SK-N-SH (cell line): ENCODE results near the gene DSCAM. TPM values are rescaled to one million over a fixed set of nuclear protein-coding genes. Genes with fewer than 3 reads are reported as not detected.

Source experiments
- CTCF ChIA-PET: fragments of 300-600, 350-600 bp; formaldehyde crosslinking; extraction: SDS; loops from one replicate; lab custom pipeline; 2021; lab: Yijun Ruan, JAX
- POLR2A ChIA-PET: fragments of 350-600 bp; sonication (Branson Sonifier 250); formaldehyde crosslinking; extraction: SDS; loops from one replicate; lab custom pipeline; 2020; ENCODE audit warnings: antibody characterized with exemption, inconsistent platforms; lab: Yijun Ruan, JAX
- DNase-seq: peaks from one replicate; pipeline ENCODE4 v3.0.0; 2012
- H2AFZ ChIP-seq: fragments of 200-600 bp; sonication (generic); 2 replicates; pipeline ENCODE4 v1.8.1; 2016; ENCODE audit warnings: antibody characterized with exemption, mild to moderate bottlenecking, low read depth
- H3F3A ChIP-seq: fragments of 200-600 bp; sonication (generic); replicated peaks from 2 replicates; pipeline ENCODE3; 2016; ENCODE audit warnings: antibody characterized with exemption, mild to moderate bottlenecking; ENCODE audit not compliant: insufficient read depth
- H3K27ac ChIP-seq, 2 experiments: fragments of 200-500 bp in 1 of 2; fragments of 200-600 bp in 1 of 2; sonication (Bioruptor generic) in 1 of 2; sonication (generic), shearing (Covaris generic) in 1 of 2; 2 replicates each; pipeline versions ENCODE4 v1.5.1 to v1.6.1; 2014 to 2016; ENCODE audit warnings: low read depth in 2 of 2, inconsistent platforms in 1 of 2, low read length in 1 of 2, mild to moderate bottlenecking in 1 of 2, mixed read lengths in 1 of 2
- H3K27me3 ChIP-seq: fragments of 200-600 bp; sonication (generic), shearing (Covaris generic); 2 replicates; pipeline ENCODE4 v1.6.1; 2016; ENCODE audit warnings: mixed run types; ENCODE audit not compliant: insufficient read depth
- H3K36me3 ChIP-seq, 2 experiments: fragments of 200-500 bp in 1 of 2; fragments of 200-600 bp in 1 of 2; sonication (Bioruptor generic) in 1 of 2; sonication (generic) in 1 of 2; replicated peaks in 1 of 2; 2 replicates each; pipeline versions ENCODE3 to v1.5.1; 2014 to 2016; ENCODE audit warnings: low read length in 1 of 2, mild to moderate bottlenecking in 1 of 2; ENCODE audit not compliant: insufficient read depth in 2 of 2, control insufficient read depth in 1 of 2
- H3K4me1 ChIP-seq, 2 experiments: fragments of 200-500 bp in 1 of 2; fragments of 200-600 bp in 1 of 2; sonication (Bioruptor generic) in 1 of 2; sonication (generic), shearing (Covaris generic) in 1 of 2; 2 replicates each; pipeline versions ENCODE4 v1.5.1 to v1.6.1; 2014 to 2016; ENCODE audit warnings: low read depth in 1 of 2, low read length in 1 of 2, mixed run types in 1 of 2; ENCODE audit not compliant: insufficient read depth in 2 of 2, control insufficient read depth in 1 of 2
- H3K4me2 ChIP-seq: fragments of 200-600 bp; sonication (generic), shearing (Covaris generic); 2 replicates; pipeline ENCODE4 v1.6.1; 2017; ENCODE audit warnings: mixed run types
- H3K4me3 ChIP-seq, 2 experiments: fragments of 200-500 bp in 1 of 2; fragments of 200-600 bp in 1 of 2; sonication (Bioruptor generic) in 1 of 2; sonication (generic), shearing (Covaris generic) in 1 of 2; 2 replicates each; pipeline versions ENCODE4 v1.5.1 to v1.8.1; 2014 to 2016; ENCODE audit warnings: low read depth in 2 of 2, inconsistent platforms in 1 of 2, low read length in 1 of 2, mild to moderate bottlenecking in 1 of 2, mixed read lengths in 1 of 2, moderate library complexity in 1 of 2
- H3K79me2 ChIP-seq: fragments of 200-600 bp; sonication (generic); 2 replicates; pipeline ENCODE4 v1.8.1; 2017; ENCODE audit warnings: mild to moderate bottlenecking; ENCODE audit not compliant: insufficient read depth
- H3K9ac ChIP-seq: fragments of 200-600 bp; sonication (generic); 2 replicates; pipeline ENCODE4 v1.6.1; 2017; ENCODE audit warnings: mixed run types
- H3K9me2 ChIP-seq: fragments of 200-600 bp; sonication (generic); 2 replicates; pipeline ENCODE4 v1.6.1; 2017; ENCODE audit warnings: mixed run types
- H3K9me3 ChIP-seq: fragments of 200-600 bp; sonication (generic); 2 replicates; pipeline ENCODE4 v1.6.1; 2017; ENCODE audit warnings: mixed run types, mild to moderate bottlenecking, moderate library complexity
- H4K20me1 ChIP-seq: fragments of 200-600 bp; sonication (generic); 2 replicates; pipeline ENCODE4 v1.6.1; 2017; ENCODE audit warnings: mild to moderate bottlenecking, mixed run types; ENCODE audit not compliant: insufficient read depth
- EP300 ChIP-seq, 2 experiments: IDR thresholded peaks; 2 replicates each; pipeline versions ENCODE4 v1.4.0 to v1.6.1; 2012; ENCODE audit warnings: borderline replicate concordance in 1 of 2, low read depth in 1 of 2, low read length in 1 of 2
- FOSL2 ChIP-seq: IDR thresholded peaks from 2 replicates; pipeline ENCODE4 v1.4.0; 2012; ENCODE audit warnings: low read depth, mild to moderate bottlenecking, moderate library complexity, borderline replicate concordance
- FOXJ3 ChIP-seq: sonication (generic); formaldehyde crosslinking; IDR thresholded peaks from 2 replicates; pipeline ENCODE4 v1.5.1; 2020; ENCODE audit warnings: mild to moderate bottlenecking, missing genetic modification reagents
- GABPA ChIP-seq: IDR thresholded peaks from 2 replicates; pipeline ENCODE4 v1.4.0; 2012; ENCODE audit warnings: low read depth, mild to moderate bottlenecking
- JUND ChIP-seq: IDR thresholded peaks from 2 replicates; pipeline ENCODE4 v1.4.0; 2012
- MEF2A ChIP-seq: IDR thresholded peaks from 2 replicates; pipeline ENCODE4 v1.4.0; 2012; ENCODE audit warnings: low read depth, borderline replicate concordance
- MXI1 ChIP-seq: IDR thresholded peaks from 2 replicates; pipeline ENCODE4 v1.6.1; 2012; ENCODE audit warnings: mild to moderate bottlenecking, low read depth, low read length, improper control_type of control experiment
- NFIC ChIP-seq: IDR thresholded peaks from 2 replicates; pipeline ENCODE4 v1.4.0; 2012; ENCODE audit warnings: borderline replicate concordance
- NRF1 ChIP-seq: IDR thresholded peaks from 2 replicates; pipeline ENCODE4 v1.6.1; 2012; ENCODE audit warnings: low read depth, mild to moderate bottlenecking, low read length
- POLR2AphosphoS5 ChIP-seq: IDR thresholded peaks from 2 replicates; pipeline ENCODE4 v1.6.1; 2012; ENCODE audit warnings: low read depth, low read length
- RAD21 ChIP-seq: IDR thresholded peaks from 2 replicates; pipeline ENCODE4 v1.6.1; 2012; ENCODE audit warnings: mild to moderate bottlenecking, low read length
- REST ChIP-seq: IDR thresholded peaks from 2 replicates; pipeline ENCODE4 v1.6.1; 2012; ENCODE audit warnings: mild to moderate bottlenecking, low read depth, low read length, moderate library complexity
- RFX5 ChIP-seq: IDR thresholded peaks from 2 replicates; pipeline ENCODE4 v1.6.1; 2012; ENCODE audit warnings: mild to moderate bottlenecking, improper control_type of control experiment, low read length
- SMC3 ChIP-seq: IDR thresholded peaks from 2 replicates; pipeline ENCODE4 v1.6.1; 2012; ENCODE audit warnings: low read depth, low read length, improper control_type of control experiment
- TAF1 ChIP-seq: IDR thresholded peaks from 2 replicates; pipeline ENCODE4 v1.6.1; 2012; ENCODE audit warnings: low read depth, mild to moderate bottlenecking, low read length, moderate library complexity, borderline replicate concordance
- TCF12 ChIP-seq: IDR thresholded peaks from 2 replicates; pipeline ENCODE4 v1.4.0; 2012
- USF1 ChIP-seq: IDR thresholded peaks from 2 replicates; pipeline ENCODE4 v1.4.0; 2012; ENCODE audit warnings: low read depth, borderline replicate concordance
- YY1 ChIP-seq: IDR thresholded peaks from 2 replicates; pipeline ENCODE4 v1.4.0; 2012; ENCODE audit warnings: low read depth, mild to moderate bottlenecking
- ZBTB33 ChIP-seq: IDR thresholded peaks from 2 replicates; pipeline ENCODE4 v1.4.0; 2012; ENCODE audit warnings: low read depth, borderline replicate concordance
- WGBS: methylation state at CpG from one replicate; pipeline ENCODE4 v1.1.6; 2017; ENCODE audit warnings: low lambda C conversion rate; 5-methylcytosine and 5-hydroxymethylcytosine counted together
- polyA plus RNA-seq, 3 experiments: library from polyadenylated mRNA; depleted of rRNA; stranded (reverse); fragments of >200 nt; gene quantifications; 2 replicates each; pipeline ENCODE4 v1.2.3, GENCODE V29; 2012
- TF ChIP-seq, protein P1 (sequence below): IDR thresholded peaks from 2 replicates; pipeline ENCODE4; 2012

Gene DSCAM
- polyA plus RNA-seq, 1 of the 3 experiments (the other 2 are of a cell fraction), result not detected

DNA sequence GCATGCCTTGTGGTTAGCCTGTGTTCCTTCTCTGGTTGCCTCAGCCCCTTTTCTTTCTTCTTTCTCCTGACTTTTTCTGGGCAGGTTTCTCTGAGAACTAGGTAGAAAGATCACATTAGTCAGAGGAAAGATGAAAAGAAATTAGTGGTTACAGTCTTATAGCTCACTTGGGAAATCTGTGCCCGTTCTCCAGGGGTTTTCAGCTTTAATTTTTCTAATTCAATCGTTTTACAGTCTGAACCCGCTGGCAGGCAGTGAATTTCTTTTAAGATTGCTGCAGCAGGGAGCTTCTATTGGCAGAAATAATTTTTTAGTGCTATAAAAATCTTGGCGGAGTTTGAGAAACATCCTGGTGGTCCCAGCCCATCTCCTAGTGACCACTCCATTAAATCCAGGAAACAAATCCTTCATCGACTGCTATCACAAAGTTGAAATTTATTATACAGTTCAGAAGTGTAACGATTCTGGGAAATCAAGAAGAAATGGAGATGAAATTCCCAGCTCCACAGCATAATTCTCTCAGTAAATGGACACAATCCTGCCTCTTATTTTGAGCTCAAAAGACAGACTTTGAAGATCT lies 866.6 kb downstream of the DSCAM start:
- no peak for TF ChIP-seq GABPA
- no peak for TF ChIP-seq RFX5
- TF ChIP-seq NFIC, result no peak
- no peak for TF ChIP-seq ZBTB33
- no peak for TF ChIP-seq EP300 (IDR thresholded peaks at IDR 0.05; ENCODE audit: borderline replicate concordance in 1 of 2, low read depth in 1 of 2, low read length in 1 of 2)
- TF ChIP-seq TCF12, result no peak
- no peak for TF ChIP-seq NRF1
- no peak for TF ChIP-seq REST
- TF ChIP-seq MXI1, result no peak
- no peak for TF ChIP-seq JUND
- TF ChIP-seq, protein P1, sequence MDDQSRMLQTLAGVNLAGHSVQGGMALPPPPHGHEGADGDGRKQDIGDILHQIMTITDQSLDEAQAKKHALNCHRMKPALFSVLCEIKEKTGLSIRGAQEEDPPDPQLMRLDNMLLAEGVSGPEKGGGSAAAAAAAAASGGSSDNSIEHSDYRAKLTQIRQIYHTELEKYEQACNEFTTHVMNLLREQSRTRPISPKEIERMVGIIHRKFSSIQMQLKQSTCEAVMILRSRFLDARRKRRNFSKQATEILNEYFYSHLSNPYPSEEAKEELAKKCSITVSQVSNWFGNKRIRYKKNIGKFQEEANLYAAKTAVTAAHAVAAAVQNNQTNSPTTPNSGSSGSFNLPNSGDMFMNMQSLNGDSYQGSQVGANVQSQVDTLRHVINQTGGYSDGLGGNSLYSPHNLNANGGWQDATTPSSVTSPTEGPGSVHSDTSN, result no peak
- TF ChIP-seq POLR2AphosphoS5, result no peak
- no peak for TF ChIP-seq FOXJ3 (CRISPR knock-in tag)
- TF ChIP-seq YY1, result no peak
- no peak for TF ChIP-seq MEF2A
- no peak for TF ChIP-seq RAD21
- no peak for TF ChIP-seq TAF1
- no peak for TF ChIP-seq FOSL2
- TF ChIP-seq USF1, result no peak
- TF ChIP-seq SMC3, result no peak
- Histone ChIP-seq H3K9me3 (no peaks in the 10 kb centered on the region), H3K9ac (no peak overlapping the region), H3F3A (no peaks in the 10 kb centered on the region), H3K4me3 (no peak overlapping the region), H3K79me2 (no peaks in the 10 kb centered on the region), H4K20me1 (no peaks in the 10 kb centered on the region), H3K4me1 (no peaks in the 10 kb centered on the region), H3K27me3 (no peaks in the 10 kb centered on the region), H2AFZ (no peak overlapping the region), H3K4me2 (no peak overlapping the region), H3K27ac (no peak overlapping the region), H3K9me2 (no peaks in the 10 kb centered on the region), H3K36me3 (no peaks in the 10 kb centered on the region)
- POLR2A ChIA-PET, result no interaction called here
- no peak for DNase-seq
- CTCF ChIA-PET, result no interaction called here
- WGBS, result 17% methylated on average over 6 of the region's 6 CpGs
